OCI-LY1 (cell line): Measurements from ENCODE around the gene ASS1.

ENCODE experiments used
- H2AFZ ChIP-seq: fragments of 200-600 bp; sonication (generic), shearing (Covaris generic); 2 replicates; pipeline ENCODE4 v1.6.0; 2014; ENCODE audit warnings: antibody characterized with exemption, mild to moderate bottlenecking, low read length
- H3F3A ChIP-seq: fragments of 200-600 bp; sonication (generic), shearing (Covaris generic); 2 replicates; pipeline ENCODE4 v1.6.0; 2014; ENCODE audit warnings: mild to moderate bottlenecking, antibody characterized with exemption, low read length, moderate library complexity; ENCODE audit not compliant: insufficient read depth
- H3K27ac ChIP-seq: fragments of 200-600 bp; sonication (generic); 2 replicates; pipeline ENCODE4 v1.5.1; 2014; ENCODE audit warnings: low read length, mixed run types, mild to moderate bottlenecking, low read depth; ENCODE audit not compliant: poor library complexity, severe bottlenecking
- H3K27me3 ChIP-seq: fragments of 200-600 bp; sonication (generic); 2 replicates; pipeline ENCODE4 v1.6.0; 2014; ENCODE audit warnings: antibody characterized with exemption, mild to moderate bottlenecking, low read length, moderate library complexity; ENCODE audit not compliant: insufficient read depth
- H3K36me3 ChIP-seq: fragments of 200-600 bp; sonication (generic); 2 replicates; pipeline ENCODE4 v1.6.1; 2014; ENCODE audit warnings: mild to moderate bottlenecking, antibody characterized with exemption, low read length, moderate library complexity, mixed read lengths; ENCODE audit not compliant: insufficient read depth
- H3K4me1 ChIP-seq: fragments of 200-600 bp; sonication (generic); 2 replicates; pipeline ENCODE4 v1.5.1; 2014; ENCODE audit warnings: mild to moderate bottlenecking, low read length, moderate library complexity; ENCODE audit not compliant: insufficient read depth, severe bottlenecking
- H3K4me2 ChIP-seq: fragments of 200-600 bp; sonication (generic), shearing (Covaris generic); 2 replicates; pipeline ENCODE4 v1.6.1; 2014; ENCODE audit warnings: low read length
- H3K4me3 ChIP-seq: fragments of 200-600 bp; sonication (generic); 2 replicates; pipeline ENCODE4 v1.5.1; 2014; ENCODE audit warnings: low read length, low read depth, mild to moderate bottlenecking, mixed read lengths; ENCODE audit not compliant: poor library complexity, severe bottlenecking
- H3K79me2 ChIP-seq: fragments of 200-600 bp; shearing (Covaris generic); 2 replicates; pipeline ENCODE4 v1.6.1; 2016; ENCODE audit warnings: mixed run types, low read length, mixed read lengths; ENCODE audit not compliant: insufficient read depth
- H3K9ac ChIP-seq: fragments of 200-600 bp; sonication (generic), shearing (Covaris generic); 2 replicates; pipeline ENCODE4 v1.6.1; 2014; ENCODE audit warnings: mild to moderate bottlenecking, low read length, mixed read lengths
- H3K9me2 ChIP-seq: fragments of 200-600 bp; sonication (generic), shearing (Covaris generic); 2 replicates; pipeline ENCODE4 v1.6.1; 2014; ENCODE audit warnings: low read depth, mild to moderate bottlenecking, low read length, mixed read lengths
- H3K9me3 ChIP-seq: fragments of 200-600 bp; shearing (Covaris generic); 2 replicates; pipeline ENCODE4 v1.6.1; 2014; ENCODE audit warnings: low read length, mixed read lengths
- H4K20me1 ChIP-seq: fragments of 200-600 bp; sonication (generic), shearing (Covaris generic); 2 replicates; pipeline ENCODE4 v1.6.0; 2016; ENCODE audit warnings: mild to moderate bottlenecking, low read length; ENCODE audit not compliant: insufficient read depth
- CTCF ChIP-seq: fragments of 200-600 bp; sonication (generic), shearing (Covaris generic); IDR thresholded peaks from 2 replicates; pipeline ENCODE4 v1.5.1; 2017; ENCODE audit warnings: mild to moderate bottlenecking, antibody characterized with exemption, low read length, moderate library complexity, mixed read lengths
- EZH2 ChIP-seq: fragments of 200-600 bp; sonication (generic), shearing (Covaris generic); IDR thresholded peaks from 2 replicates; pipeline ENCODE4 v1.8.0; 2017; ENCODE audit warnings: borderline replicate concordance, mixed run types, mild to moderate bottlenecking, antibody characterized with exemption, low read length, moderate library complexity, mixed read lengths

The ASS1 gene

GRCh38 chr9:130430734-130431535, 13.8 kb upstream of the ASS1 start:
- TF ChIP-seq CTCF (no peak), EZH2 (no peak)
- 0 out of 2 replicates have a peak, but pooled peaks cover 5% of the 10 kb centered on the region for H3K9me3 ChIP-seq
- H3K4me2 ChIP-seq: no peak overlapping the region
- H3K36me3 ChIP-seq: no peaks in the 10 kb centered on the region
- no peaks in the 10 kb centered on the region for H4K20me1 ChIP-seq
- H3K4me3 ChIP-seq: no peak overlapping the region
- peaks cover 10% of the 10 kb centered on the region; the same call in 1 of the 2 replicates for H3K27me3 ChIP-seq
- no peak overlapping the region for H2AFZ ChIP-seq
- H3F3A ChIP-seq: no peaks in the 10 kb centered on the region
- H3K4me1 ChIP-seq: no peaks in the 10 kb centered on the region
- no peaks in the 10 kb centered on the region for H3K9me2 ChIP-seq
- no peak overlapping the region for H3K27ac ChIP-seq
- no peaks in the 10 kb centered on the region for H3K79me2 ChIP-seq
- no peak overlapping the region for H3K9ac ChIP-seq

GRCh38 chr9:130431536-130432303, 13.0 kb upstream of the ASS1 start:
- no peaks in the 10 kb centered on the region for H3K4me1 ChIP-seq
- TF ChIP-seq CTCF (no peak), EZH2 (no peak)
- no peaks in the 10 kb centered on the region for H4K20me1 ChIP-seq
- no peak overlapping the region for H3K4me2 ChIP-seq
- H3F3A ChIP-seq: no peaks in the 10 kb centered on the region
- H3K9ac ChIP-seq: no peak overlapping the region
- H3K4me3 ChIP-seq: no peak overlapping the region
- no peak overlapping the region for H3K27ac ChIP-seq
- H3K27me3 ChIP-seq: peaks cover 10% of the 10 kb centered on the region; the same call in 1 of the 2 replicates
- H2AFZ ChIP-seq: no peak overlapping the region
- no peaks in the 10 kb centered on the region for H3K36me3 ChIP-seq
- no peaks in the 10 kb centered on the region for H3K79me2 ChIP-seq
- no peaks in the 10 kb centered on the region for H3K9me2 ChIP-seq
- H3K9me3 ChIP-seq: 0 out of 2 replicates have a peak, but pooled peaks cover 5% of the 10 kb centered on the region

GRCh38 chr9:130432362-130432761, 12.4 kb upstream of the ASS1 start:
- no peak overlapping the region for H3K27ac ChIP-seq
- H3K4me2 ChIP-seq: no peak overlapping the region
- H3K36me3 ChIP-seq: no peaks in the 10 kb centered on the region
- no peaks in the 10 kb centered on the region for H3K79me2 ChIP-seq
- no peak overlapping the region for H3K9ac ChIP-seq
- no peaks in the 10 kb centered on the region for H3F3A ChIP-seq
- no peaks in the 10 kb centered on the region for H3K9me2 ChIP-seq
- no peak overlapping the region for H2AFZ ChIP-seq
- 0 out of 2 replicates have a peak, but pooled peaks cover 5% of the 10 kb centered on the region for H3K9me3 ChIP-seq
- no peak overlapping the region for H3K4me3 ChIP-seq
- no peaks in the 10 kb centered on the region for H4K20me1 ChIP-seq
- H3K27me3 ChIP-seq: peaks cover 10% of the 10 kb centered on the region; the same call in 1 of the 2 replicates
- TF ChIP-seq EZH2 (no peak), CTCF (no peak)
- no peaks in the 10 kb centered on the region for H3K4me1 ChIP-seq
